ENCODE measurements around the gene RSU1.

- TF ChIP-seq CTCF (IDR thresholded peaks at IDR 0.05) (peak; percentile 45 to 62), POLR2A (IDR thresholded peaks at IDR 0.05) (no peak)
Measured at GRCh38 chr10:16777473-16778370, 39.5 kb downstream of the RSU1 start.

All from suprapubic skin (tissue), 3 donors.